Measurements from ENCODE around the gene RASL12.

RASL12 gene

DNA sequence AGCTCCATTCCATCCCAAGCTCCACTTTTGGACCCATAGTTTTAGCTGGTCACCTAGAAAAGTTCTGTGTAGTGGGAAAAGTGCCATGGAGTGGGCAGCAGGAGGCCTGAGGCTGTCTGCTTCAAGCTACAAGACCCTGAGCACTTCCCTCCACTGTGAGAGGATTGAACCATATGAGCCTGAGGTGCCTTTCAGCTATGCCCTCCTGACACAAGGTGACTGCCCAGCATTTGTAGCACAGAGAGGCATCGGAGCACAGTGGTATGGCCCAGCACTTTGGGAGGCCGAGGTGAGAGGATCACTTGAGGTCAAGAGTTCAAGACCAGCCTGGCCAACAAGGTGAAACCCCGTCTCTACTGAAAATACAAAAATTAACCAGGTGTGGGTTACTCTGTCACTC, 4.8 kb upstream of the RASL12 start:
- no peak for DNase-seq

DNA sequence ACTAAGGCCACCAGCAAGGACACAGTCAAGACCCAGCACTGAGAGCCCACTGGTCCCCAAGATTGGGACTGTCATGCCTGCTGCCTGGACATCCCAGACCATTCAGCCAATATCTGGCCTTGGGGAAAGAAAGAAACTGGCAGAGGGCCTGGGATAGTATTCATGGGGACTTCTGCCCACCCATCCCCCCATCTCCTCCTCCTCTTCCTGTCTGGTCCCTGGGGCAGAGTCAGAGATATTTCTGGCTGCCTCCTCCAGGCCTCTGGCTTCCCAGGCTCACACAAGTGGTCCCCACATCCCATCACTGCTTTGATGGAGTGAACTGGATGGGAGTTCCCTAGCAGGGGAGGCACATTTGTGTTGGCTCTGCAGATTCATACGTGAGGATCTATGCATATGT, 4.2 kb upstream of the RASL12 start:
- no peak for DNase-seq

DNA sequence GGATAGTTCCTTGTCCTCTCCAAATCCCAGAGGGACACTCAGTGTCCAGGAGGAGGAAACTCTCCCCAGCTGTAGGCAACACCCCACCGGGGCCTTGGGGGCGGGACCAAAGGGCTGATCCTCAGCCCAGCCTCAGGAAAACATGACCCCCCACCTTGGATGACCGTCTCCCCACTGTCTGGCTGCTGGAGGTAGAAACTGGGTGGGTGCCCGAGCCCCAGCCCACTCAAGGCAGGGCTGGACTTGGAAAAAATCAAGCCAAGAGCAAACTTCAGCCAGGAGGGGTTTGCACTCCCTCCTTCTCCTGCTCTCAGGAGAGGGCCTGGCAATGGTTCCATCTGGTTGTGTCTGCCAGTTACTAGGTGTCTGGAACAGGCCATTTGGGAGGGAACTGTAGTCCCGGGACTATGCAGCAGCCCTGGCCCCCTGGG, 3.6 kb upstream of the RASL12 start:
- no peak for DNase-seq

DNA sequence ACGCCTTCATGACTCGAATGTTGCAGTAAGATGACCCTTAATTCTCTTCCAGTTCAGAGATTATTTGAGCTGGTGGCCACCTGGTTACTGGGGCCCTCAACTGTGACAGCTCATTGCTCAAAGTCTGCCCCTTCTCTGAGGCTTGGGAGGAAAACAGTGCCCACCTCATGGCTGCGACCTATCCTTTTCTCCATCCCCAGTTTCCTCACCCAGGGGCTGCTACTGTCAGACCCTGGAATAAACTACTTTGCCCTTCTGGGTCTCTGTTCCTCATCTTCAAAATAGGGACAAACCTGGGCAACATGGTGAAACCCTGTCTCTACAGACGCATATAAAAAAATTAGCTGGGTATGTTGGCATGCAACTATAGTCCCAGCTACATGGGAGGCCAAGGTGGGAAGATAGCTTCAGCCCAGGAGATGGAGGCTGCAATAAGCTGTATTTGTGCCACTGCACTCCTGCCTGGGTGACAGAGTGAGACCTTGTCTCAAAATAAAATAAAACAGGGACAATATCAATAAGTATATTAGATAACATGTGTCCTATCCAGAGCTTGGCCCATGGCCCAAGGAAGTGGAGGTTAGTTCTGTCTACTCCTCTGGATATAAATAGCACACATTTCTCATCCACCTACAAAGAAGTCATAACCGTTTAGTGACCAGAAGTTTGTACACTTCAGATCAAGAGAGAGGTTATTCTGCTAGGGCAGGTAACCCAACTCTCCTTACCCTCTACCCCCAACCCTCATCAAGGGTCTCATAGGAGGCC, 2.2 kb upstream of the RASL12 start:
- no peak for DNase-seq

DNA sequence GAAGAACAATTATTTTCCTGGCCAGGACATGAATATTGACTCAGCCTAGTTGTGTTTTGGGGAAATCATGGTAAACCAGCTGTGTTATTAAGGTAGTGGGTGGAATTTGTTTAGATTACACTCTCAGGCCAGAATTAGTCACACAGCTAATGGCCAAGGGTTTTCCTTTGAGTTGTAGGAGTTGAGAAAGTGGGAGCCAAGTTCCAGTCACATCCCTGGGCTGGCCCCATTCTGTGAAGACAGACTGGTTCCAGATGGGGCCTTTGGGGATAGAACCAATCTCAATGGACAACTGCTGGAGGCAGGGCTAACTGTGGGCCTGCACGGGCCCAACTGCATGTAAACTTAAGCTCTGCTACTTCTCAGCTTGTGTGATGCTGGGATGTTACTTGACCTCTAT, 1.4 kb upstream of the RASL12 start:
- DNase-seq, result no peak

DNA sequence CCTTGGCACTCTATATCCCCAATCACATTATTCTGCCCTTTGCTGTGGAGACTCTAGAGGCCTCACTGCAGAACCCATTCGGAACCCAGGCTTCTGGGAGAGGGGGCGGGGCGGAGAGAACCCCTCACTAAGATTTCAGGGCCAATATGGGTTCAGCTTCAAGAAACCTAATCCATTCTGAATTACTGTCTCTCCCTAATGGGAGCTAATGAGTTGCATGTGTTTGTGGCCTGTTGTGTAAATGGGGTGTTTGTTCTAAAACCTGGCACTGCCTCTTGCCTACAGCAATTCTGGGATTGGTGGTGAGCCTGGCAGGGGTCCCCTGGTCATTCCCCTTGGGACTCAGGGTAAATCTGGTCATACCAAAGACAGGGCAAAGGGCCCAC, 605 bp upstream of the RASL12 start:
- DNase-seq, result no peak

DNA sequence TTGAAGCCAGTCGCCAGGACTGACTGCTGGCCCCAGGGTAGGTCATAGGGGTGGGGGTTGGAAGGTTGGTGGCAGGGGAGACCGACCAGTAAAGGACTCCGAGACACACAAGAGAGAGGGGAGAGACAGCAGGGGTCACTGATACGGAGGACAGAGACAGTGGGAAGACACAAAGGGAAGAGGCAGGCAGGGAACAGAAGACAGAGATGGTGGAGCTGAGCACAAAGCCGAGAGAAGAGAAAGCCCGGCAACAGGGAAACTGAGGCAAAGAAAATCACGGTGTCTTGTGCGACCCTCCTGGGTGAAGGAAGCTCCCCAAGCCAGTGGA, 510 bp downstream of the RASL12 start:
- DNase-seq, result no peak

DNA sequence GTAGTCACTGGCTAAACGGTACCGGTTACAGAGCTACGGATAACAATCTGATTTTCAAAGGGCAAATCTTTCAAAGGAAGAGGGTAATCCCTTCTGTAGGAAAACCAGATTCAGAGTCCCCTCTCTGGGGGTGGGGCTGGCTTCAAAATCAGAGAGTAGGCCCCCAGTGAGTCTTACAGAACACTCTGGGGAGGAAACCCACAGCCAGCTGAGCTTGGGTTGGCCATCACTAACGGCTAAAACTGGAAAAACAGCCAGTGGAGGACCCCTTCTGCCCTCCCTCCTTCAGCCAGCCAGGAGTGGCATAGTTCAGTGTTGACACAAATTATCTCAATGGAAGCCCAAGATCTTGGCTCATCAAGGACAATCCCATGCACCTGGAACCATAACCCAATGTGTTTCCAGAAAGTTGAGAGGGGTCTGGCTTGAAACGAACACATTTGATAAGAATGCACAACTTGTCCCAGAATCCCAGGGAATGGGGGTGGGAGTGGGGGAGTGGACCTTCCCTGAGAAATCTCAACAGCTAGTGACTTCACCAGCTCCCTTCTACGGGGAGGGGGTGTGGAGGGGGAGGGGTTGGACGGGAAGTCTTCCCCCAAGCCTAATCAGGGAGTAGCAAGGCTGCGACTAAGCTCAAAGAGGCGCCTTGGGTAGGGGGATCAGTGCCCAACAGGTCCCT, 1.0 kb downstream of the RASL12 start:
- no peak for DNase-seq

DNA sequence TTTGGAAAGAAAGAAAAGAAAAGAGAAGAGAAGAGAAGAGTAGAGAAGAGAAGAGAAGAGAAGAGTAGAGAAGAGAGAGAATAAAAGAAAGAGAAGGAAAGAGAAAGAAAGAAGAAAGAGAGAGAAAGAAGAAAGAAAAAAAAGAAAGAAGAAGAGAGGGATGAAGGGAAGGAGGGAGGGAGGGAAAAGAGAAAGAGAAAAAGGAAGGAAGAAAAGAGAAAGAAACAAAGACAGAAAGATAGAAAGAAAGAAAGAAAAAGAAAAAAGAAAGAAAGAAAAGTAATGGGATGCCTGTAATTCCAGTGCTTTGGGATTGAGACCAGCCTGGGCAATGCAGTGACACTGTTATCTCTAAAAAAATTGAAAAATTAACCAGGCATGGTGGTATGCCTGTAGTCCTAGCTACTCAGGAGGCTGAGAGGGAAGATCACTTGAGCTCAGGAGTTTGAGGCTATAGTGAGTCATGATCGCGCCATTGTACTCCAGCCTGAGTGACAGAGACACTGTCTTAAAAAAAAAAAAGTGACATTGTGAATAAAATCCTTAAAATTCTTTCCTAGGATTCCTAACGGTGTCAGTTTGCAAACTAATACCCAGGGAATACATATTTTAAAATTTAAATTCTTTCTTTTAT, 1.7 kb downstream of the RASL12 start:
- DNase-seq, result no peak

DNA sequence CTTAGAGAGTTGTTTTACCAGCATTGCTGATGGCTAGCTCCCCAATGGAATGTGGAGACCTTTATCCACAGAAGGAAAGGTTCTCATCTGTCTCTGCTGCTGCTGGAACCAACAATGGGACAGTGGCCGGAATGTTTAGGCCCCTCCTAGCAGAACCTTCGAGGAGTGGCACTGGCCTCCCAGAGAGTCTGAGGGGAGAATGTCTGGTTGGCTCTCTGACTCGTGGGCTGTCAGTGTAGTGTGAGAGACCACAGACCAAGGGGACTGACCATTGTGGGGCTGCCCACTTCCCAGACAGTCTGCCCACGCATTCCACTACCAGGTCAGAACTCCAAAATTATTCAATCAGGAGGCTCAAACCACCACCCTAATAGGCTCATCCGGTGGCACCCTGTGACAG, 5.1 kb downstream of the RASL12 start:
- DNase-seq, result no peak

DNA sequence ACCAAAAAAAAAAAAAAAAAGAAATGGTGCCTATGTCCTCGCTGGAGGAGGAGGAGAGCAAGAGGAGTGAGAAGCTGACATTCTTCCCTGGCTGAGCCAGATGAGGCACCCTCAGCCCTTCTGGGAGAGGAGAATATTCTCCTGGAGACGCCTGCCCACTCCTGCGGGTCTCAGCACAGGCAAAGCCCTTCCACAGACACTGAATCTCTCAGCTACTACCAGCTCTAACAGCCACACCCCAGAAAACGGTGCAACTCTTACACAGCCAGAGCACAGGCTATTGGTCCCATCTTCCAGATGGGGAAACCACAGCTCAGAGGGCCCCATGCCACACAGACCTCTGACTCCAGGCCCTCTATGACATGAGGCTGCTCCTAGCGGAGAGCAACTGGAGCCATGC, 5.7 kb downstream of the RASL12 start:
- no peak for DNase-seq

DNA sequence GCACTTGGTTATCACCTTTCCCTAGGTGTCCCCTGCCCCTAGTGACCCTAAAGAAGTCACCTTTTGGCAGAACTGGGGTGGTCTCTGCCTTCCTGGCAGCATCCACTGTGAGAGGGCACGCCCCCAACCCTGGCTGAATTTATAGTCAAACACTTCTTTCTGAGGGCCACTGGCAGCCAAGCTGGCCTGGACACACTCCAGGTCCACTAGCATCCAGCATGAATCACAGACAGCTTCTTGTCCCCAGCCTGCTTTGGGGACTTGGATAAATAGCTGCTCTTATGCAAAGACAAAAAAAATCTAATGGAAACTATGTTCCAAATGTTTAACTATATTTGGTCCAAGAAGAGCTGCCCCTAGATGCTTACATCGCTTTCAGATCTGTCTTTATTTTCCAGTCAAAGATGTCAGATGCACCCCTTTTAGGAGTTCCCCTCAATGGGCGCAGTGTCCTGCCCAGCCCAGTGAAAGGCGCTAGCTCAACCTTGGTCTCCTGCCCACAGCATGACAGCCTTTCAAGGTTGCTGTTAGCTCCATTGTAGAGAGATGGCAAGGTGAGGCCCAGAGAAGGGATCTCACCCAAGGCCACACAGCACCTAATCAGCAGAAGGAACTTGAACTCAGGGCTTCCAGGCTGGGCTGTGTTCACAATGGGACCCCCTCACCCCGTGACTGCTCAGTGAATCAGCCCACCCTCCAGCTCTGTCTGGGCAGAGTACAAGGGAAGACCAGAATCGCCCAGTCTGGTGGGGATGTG, 7.0 kb downstream of the RASL12 start:
- DNase-seq, result no peak

DNA sequence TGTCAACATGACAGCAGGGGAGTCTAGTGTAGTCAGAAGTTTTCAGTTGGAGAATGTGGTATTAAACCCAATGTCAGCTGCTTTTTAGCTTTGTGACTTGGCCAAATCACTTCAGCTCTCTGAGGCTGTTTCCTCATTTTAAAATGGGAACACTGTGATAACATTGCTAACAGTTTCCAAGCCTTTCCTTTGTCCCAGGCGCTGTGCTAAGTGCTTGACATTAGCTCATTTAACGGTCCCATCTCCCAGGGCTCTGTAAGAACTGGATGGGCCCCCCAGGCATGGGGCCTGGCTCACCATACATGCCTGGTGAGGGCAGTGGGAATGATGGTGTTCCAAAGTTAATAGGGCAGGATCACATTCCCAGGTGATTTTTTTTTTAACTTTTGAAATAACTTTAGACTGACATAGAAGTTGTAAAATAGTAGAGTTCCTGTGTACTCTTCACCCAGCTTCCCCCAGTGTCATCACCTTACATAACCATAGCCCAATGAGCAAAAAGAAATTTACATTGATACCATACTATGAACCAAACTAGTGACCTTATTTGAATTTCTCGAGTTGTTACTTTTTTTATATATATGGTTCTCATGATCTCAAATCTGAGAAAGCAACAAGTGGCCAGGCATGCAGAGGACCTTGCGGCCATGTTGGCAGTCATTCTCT, 7.7 kb downstream of the RASL12 start:
- DNase-seq, result no peak

DNA sequence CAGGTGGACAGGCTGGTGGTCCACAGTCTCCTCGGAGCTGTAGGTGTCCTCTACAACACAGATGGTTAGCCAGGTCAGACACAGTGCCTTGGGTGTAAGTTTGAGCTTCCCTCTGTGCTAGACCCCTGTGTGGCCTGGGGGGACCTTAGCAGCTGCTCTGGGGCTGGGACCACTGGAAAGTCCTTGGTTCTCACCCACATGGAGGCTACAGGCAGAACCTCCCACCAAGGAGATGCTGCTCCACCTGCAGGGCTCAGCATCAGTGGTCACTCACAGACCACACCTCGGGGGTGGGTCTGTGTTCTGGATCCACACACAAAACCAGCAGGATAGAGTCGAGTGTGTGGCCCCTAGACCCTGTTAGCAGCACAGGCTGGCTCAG, 8.4 kb downstream of the RASL12 start:
- no peak for DNase-seq

DNA sequence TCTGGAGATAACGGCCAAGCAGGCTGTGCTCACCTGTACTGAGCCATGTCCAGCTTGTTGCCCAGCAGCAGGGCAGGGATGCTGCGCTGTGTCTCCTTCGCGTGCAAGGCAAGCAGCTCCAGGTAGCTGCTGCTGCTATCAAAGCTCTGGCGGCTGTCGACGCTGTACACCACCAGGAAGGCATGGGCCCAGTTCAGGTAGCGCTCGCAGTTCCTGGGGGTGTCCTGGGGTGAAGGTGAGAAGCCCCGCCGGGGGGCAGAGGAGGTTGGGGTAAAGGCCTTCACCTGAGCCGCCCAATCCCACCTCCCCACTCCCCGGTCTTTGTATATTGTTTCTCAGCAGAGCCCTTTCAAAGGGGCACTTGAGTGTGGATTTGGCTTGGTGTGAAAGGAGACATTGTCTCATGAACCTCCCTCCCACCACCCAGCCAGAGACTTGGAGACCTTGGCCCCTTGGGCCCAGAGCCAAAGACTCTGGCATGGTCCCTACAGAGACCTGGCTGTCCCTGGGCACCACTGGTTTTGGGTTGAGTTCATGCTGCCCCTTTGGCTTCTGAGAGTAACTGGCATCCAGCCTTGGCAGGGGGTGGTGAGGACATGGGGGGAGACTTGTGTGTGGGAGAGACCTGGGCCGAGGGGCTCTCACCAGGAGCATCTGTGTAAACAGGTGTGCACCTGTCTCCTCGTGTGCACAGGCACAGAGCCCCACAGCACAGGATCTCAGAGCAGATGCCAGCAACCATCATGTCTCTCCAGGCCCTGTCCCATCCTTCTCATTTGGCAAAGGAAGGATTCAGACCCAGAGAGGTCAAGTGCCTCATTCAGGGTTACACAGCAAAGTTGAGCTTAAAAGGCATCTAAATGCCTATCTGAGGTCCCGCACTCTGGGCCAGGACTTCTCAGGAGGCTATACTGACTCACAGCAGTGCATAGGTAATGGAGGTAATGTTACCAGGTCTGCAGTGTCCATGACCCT, 9.1 kb downstream of the RASL12 start:
- no peak for DNase-seq

DNA sequence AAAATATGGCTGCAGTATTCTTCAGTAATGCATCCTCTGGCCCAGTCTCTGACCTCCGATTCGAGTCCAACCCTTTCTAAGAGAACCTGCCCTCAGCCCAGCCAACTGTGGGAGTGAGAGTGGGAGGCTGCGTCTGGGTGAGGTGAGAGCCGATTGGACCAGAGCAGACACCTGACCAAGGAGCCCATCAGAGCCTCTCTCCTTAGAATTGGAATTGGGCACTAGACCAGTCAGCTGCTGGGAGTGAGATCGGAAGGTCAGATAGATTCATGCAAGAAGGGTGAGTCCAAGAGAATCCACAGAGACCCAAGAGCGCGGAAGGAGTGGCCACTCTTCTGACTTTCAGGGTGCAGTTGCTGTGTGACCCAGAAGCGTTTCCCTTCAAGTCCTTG, 10.2 kb downstream of the RASL12 start:
- DNase-seq, result no peak

DNA sequence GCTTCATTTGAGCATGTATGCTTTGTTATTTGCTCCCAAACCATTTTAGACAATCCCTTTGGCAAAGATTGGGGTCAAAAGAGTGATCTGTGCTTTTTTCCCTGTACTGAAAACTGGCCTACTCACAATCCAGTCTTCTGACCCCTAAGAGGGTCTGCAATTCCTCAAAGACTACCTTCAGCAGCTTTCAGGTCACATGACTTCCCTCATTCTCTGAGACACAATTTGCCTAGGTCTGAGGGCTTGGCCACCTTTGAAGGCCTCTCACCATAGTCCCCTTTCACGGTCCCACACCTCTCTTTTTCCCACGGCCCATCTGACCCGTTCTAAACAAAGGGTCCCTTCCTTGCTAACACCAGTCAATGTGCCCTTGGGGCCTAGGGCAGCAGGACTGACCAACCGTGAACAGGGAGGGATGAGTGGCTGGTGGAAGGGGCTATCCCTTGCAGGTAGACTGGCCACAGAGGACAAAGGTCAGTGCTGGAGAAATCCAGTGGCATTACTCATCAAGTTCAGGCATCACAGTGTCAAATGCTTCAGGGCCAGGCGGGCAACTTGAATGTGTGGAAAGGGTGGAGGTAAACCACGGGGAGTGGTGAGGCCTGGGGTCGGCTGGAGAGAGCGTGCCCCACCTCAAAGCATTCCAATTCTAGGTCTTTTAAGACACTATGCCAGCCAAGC, 10.8 kb downstream of the RASL12 start:
- no peak for DNase-seq

DNA sequence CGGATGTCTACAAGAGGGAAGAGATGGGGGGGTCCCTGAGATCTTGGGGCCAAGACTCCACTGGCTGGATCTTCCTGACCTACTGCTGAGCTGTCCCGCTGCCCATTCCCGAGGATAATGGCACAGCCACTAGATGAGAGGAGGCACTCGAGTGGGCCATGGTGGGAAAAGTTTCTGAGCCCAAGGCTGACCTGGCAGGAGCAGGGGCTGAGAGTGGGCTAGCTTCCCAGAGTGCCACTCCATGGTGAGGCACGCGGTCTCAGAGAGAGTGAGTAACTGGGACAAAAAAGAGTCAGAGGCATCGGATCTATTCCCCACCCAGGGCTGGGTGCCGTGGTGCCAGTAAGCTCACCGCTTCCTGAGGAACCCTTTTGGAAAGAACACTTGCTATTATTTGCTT, 11.7 kb downstream of the RASL12 start:
- no peak for DNase-seq

DNA sequence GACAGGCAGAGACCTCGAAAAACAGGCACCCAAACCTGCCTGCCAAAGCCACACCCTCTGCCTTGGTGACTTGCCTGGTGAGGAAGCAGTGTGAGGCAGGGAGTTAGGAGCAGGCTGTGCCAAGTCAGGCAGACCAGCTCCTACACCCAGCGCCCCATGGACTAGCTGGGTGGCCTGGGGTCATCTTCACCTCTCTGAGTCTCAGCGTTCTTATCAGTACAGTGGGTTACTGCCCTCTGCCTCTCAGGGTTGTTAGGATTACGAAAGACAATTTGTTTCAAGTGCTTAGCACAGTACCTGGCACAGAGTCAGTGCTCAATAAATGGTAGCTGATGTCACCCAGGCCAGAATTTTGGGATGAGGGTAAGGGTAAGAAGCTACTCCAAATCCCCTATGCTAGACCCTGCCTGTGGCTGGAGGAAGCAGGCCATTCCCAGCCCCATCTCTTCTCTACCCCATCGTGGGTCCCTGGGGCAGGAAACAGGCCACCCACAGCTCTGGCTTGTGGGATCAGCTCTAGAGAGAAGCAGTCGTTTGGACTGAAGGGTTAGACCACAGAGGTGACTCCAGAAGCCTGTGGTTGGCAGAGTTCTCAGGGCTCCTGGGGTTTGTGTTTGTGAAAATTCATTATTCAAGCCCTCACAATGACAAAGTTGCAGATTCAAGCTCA, 12.5 kb downstream of the RASL12 start:
- DNase-seq, result no peak

DNA sequence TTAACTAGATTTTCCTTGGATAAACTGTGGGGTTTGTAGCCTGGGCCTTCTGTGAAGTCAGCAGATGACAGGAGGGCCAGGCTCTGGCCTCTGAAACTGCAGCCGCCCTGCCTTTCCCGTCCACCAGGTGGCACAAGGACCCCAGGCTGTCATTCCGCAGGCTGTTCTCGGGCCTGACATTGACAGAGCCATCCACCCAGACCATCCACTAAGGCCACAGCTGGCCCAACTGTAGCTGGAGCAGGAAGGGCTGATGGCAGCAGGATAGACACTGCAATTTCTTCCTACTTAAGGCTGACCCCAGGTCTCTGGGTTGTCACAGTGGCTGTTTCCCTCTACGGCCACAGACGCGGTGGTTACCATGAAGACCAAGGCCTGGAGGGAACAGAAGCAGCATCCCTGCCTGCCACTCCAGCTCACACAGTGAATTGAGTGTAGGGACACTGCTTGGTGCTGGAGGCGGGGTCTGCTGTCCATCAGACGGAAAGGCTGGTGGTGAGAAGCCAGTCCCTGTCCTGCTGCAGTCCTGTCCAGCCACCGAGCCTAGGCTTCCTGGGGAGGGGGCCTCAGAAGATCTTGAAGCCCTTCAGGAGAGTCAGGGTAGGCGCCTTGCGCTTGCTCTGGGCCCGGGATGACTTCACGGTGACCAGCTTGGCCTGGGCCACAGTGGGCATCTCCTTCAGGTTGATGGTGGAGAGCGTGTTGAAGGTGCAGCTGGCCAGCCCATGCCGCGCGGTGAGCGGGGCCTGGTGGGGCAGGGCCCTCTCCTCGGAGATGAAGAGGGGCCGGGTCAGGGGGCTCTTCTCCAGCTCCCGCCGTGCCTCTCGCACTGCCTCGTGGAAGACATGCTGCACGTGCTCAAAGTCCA, 13.2 kb downstream of the RASL12 start:
- DNase-seq, result peak; percentile 0
